SK-N-SH treated with all-trans-retinoic acid at 6 μM for 48 hours (cell line): ENCODE data around the gene FAM47E.

ENCODE experiments used
- ATAC-seq: fragments of 200-7000 bp; cut with Tn5 transposase; 3 replicates; pipeline ENCODE4 v1.9.1; 2020; ENCODE audit warnings: mild to moderate bottlenecking, moderate library complexity
- ARNTL ChIP-seq: fragments of 450-650 bp; formaldehyde crosslinking; IDR thresholded peaks from 2 replicates; pipeline ENCODE4 v1.5.0; 2020; ENCODE audit warnings: low read depth, mild to moderate bottlenecking, moderate library complexity, borderline replicate concordance
- BACH2 ChIP-seq: fragments of 250-450 bp; sonication (Bioruptor Pico); IDR thresholded peaks from 2 replicates; pipeline ENCODE4 v1.9.0; 2021; ENCODE audit warnings: mild to moderate bottlenecking, borderline replicate concordance
- CREB5 ChIP-seq: fragments of 250-450 bp; sonication (Bioruptor Pico); IDR thresholded peaks from 2 replicates; pipeline ENCODE4 v1.5.1; 2020; ENCODE audit warnings: low read depth, mild to moderate bottlenecking, moderate library complexity
- CSDC2 ChIP-seq: fragments of 250-450 bp; sonication (Bioruptor Pico); IDR thresholded peaks from 2 replicates; pipeline ENCODE4 v1.5.0; 2020; ENCODE audit warnings: mild to moderate bottlenecking, moderate library complexity
- CSRNP3 ChIP-seq: fragments of 250-450 bp; sonication (Bioruptor Pico); IDR thresholded peaks from 2 replicates; pipeline ENCODE4 v1.5.1; 2021; ENCODE audit warnings: mild to moderate bottlenecking, moderate library complexity
- ESRRG ChIP-seq: fragments of 250-450 bp; sonication (Bioruptor Pico); IDR thresholded peaks from 2 replicates; pipeline ENCODE4 v1.6.1; 2021; ENCODE audit warnings: mild to moderate bottlenecking
- GLIS3 ChIP-seq: fragments of 250-450 bp; sonication (Bioruptor Pico); IDR thresholded peaks from 2 replicates; pipeline ENCODE4 v1.5.0; 2020; ENCODE audit warnings: mild to moderate bottlenecking, moderate library complexity
- OSR1 ChIP-seq: fragments of 250-450 bp; sonication (Bioruptor Pico); IDR thresholded peaks from 2 replicates; pipeline ENCODE4 v1.8.0; 2022; ENCODE audit warnings: moderate library complexity, mild to moderate bottlenecking, inconsistent platforms
- PPARA ChIP-seq: fragments of 250-450 bp; sonication (Bioruptor Pico); IDR thresholded peaks from 2 replicates; pipeline ENCODE4 v1.5.0; 2020; ENCODE audit warnings: mild to moderate bottlenecking, borderline replicate concordance
- RARB ChIP-seq: fragments of 250-450 bp; sonication (Bioruptor Pico); IDR thresholded peaks from 2 replicates; pipeline ENCODE4 v1.8.0; 2021; ENCODE audit warnings: mild to moderate bottlenecking, moderate library complexity
- SNAI2 ChIP-seq: fragments of 250-450 bp; sonication (Bioruptor Pico); IDR thresholded peaks from 2 replicates; pipeline ENCODE4 v1.5.0; 2020; ENCODE audit warnings: mild to moderate bottlenecking, moderate library complexity
- TCF4 ChIP-seq: fragments of 250-450 bp; sonication (Bioruptor Pico); IDR thresholded peaks from 2 replicates; pipeline ENCODE4 v1.8.0; 2021; ENCODE audit warnings: mild to moderate bottlenecking, moderate library complexity, borderline replicate concordance
- TSHZ2 ChIP-seq: fragments of 250-450 bp; sonication (Bioruptor Pico); IDR thresholded peaks from 2 replicates; pipeline ENCODE4 v1.5.0; 2020; ENCODE audit warnings: mild to moderate bottlenecking, moderate library complexity
- ZFP3 ChIP-seq: fragments of 250-450 bp; sonication (Bioruptor Pico); IDR thresholded peaks from 2 replicates; pipeline ENCODE4 v1.5.0; 2020; ENCODE audit warnings: mild to moderate bottlenecking, moderate library complexity
- ZFP30 ChIP-seq: fragments of 450-650 bp; formaldehyde crosslinking; IDR thresholded peaks from 2 replicates; pipeline ENCODE4 v1.5.0; 2022; ENCODE audit warnings: mild to moderate bottlenecking, moderate library complexity
- ZNF565 ChIP-seq: fragments of 450-650 bp; formaldehyde crosslinking; conservative IDR thresholded peaks from 2 replicates; pipeline ENCODE4 v1.5.0; 2020; ENCODE audit warnings: low read depth, mild to moderate bottlenecking, moderate library complexity
- ZNF70 ChIP-seq: fragments of 450-650 bp; formaldehyde crosslinking; IDR thresholded peaks from 2 replicates; pipeline ENCODE4 v1.5.0; 2020; ENCODE audit warnings: mild to moderate bottlenecking, moderate library complexity
- ZNF8 ChIP-seq: fragments of 450-650 bp; formaldehyde crosslinking; IDR thresholded peaks from 2 replicates; pipeline ENCODE4 v1.5.0; 2020; ENCODE audit warnings: mild to moderate bottlenecking, moderate library complexity

Gene FAM47E

GRCh38 chr4:76315267-76315918 lies 63.9 kb downstream of the FAM47E start (continued):
- TF ChIP-seq CSRNP3 (CRISPR knock-in tag) (no peak), RARB (CRISPR knock-in tag) (no peak)

- TF ChIP-seq ZFP30 (CRISPR knock-in tag) (peak; percentile 78), ESRRG (CRISPR knock-in tag) (no peak), ZNF70 (CRISPR knock-in tag) (no peak)
- TF ChIP-seq, all 23 proteins: peak for 1
- no peak for ATAC-seq
Measured at GRCh38 chr4:76316131-76316530, 64.6 kb downstream of the FAM47E start.

- ATAC-seq, result no peak
Measured at GRCh38 chr4:76322236-76322635, 70.7 kb downstream of the FAM47E start.

GRCh38 chr4:76325072-76325471 lies 73.6 kb downstream of the FAM47E start:
- no peak for ATAC-seq
- TF ChIP-seq OSR1 (CRISPR knock-in tag) (no peak), BACH2 (no peak), GLIS3 (no peak), TCF4 (CRISPR knock-in tag) (no peak), CREB5 (no peak), CSRNP3 (CRISPR knock-in tag) (no peak)

More at GRCh38 chr4:76322236-76322635, 70.7 kb downstream of the FAM47E start:
- no peak for TF ChIP-seq TSHZ2 (CRISPR knock-in tag)
- no peak for TF ChIP-seq ARNTL (CRISPR knock-in tag)
- no peak for TF ChIP-seq CREB5
- no peak for TF ChIP-seq CSRNP3 (CRISPR knock-in tag)
- no peak for TF ChIP-seq BACH2
- TF ChIP-seq SNAI2 (CRISPR knock-in tag), result no peak
- TF ChIP-seq CSDC2 (CRISPR knock-in tag), result no peak
- no peak for TF ChIP-seq ZNF565 (CRISPR knock-in tag)
- TF ChIP-seq ZFP3 (CRISPR knock-in tag), result no peak
- no peak for TF ChIP-seq GLIS3
- no peak for TF ChIP-seq PPARA (CRISPR knock-in tag)
- TF ChIP-seq ZNF8 (CRISPR knock-in tag), result no peak
- TF ChIP-seq ZNF70 (CRISPR knock-in tag), result no peak
- no peak for TF ChIP-seq RARB (CRISPR knock-in tag)
